Natural killer cell (primary cell): Measurements from ENCODE around the gene ATP1A4. TPM values are rescaled to one million over a fixed set of nuclear protein-coding genes. Genes with fewer than 3 reads are reported as not detected.

Experiments used
- ATAC-seq, 3 donors: fragments of 150-1000 bp in 2 of 3; fragments of 200-7000 bp in 1 of 3; cut with Tn5 transposase; 1 replicate in 1 of 3; 2 replicates in 2 of 3; pipeline ENCODE4 v1.10.0; 2021; ENCODE audit warnings: mild to moderate bottlenecking in 2 of 3, moderate library complexity in 2 of 3
- DNase-seq, 2 donors: peaks; one replicate each; pipeline versions ENCODE4 v3.0.0 to v3.0.0-alpha.2; 2013 to 2021; ENCODE audit warnings: mixed read lengths in 1 of 2
- H3K27ac ChIP-seq: one replicate; pipeline ENCODE4 v1.5.1; 2013; ENCODE audit warnings: mild to moderate bottlenecking, low read length
- H3K27me3 ChIP-seq: one replicate; pipeline ENCODE4 v1.6.1; 2013; ENCODE audit warnings: low read length; ENCODE audit not compliant: control insufficient read depth, insufficient read depth
- H3K36me3 ChIP-seq: one replicate; pipeline ENCODE4 v1.6.1; 2013; ENCODE audit warnings: low read length; ENCODE audit not compliant: control insufficient read depth, insufficient read depth
- H3K4me1 ChIP-seq: one replicate; pipeline ENCODE4 v1.6.1; 2013; ENCODE audit warnings: low read length; ENCODE audit not compliant: control insufficient read depth, insufficient read depth
- H3K4me3 ChIP-seq: one replicate; pipeline ENCODE4 v1.5.1; 2013; ENCODE audit warnings: low read length
- H3K9me3 ChIP-seq: one replicate; pipeline ENCODE4 v1.6.1; 2013; ENCODE audit warnings: low read length; ENCODE audit not compliant: control insufficient read depth, insufficient read depth
- H3K27ac Mint-ChIP-seq, 2 donors: one replicate each; pipeline ENCODE4 v1.8.0; 2022; ENCODE audit warnings: mild to moderate bottlenecking in 2 of 2, mixed read lengths in 2 of 2, moderate library complexity in 1 of 2
- H3K27me3 Mint-ChIP-seq, 2 donors: one replicate each; pipeline ENCODE4 v1.8.0; 2022; ENCODE audit warnings: low read depth in 2 of 2, mixed read lengths in 2 of 2
- H3K36me3 Mint-ChIP-seq: one replicate; pipeline ENCODE4 v1.8.0; 2022; ENCODE audit warnings: mixed read lengths
- H3K4me1 Mint-ChIP-seq, 2 donors: one replicate each; pipeline ENCODE4 v1.8.0; 2022; ENCODE audit warnings: mixed read lengths in 2 of 2
- H3K4me3 Mint-ChIP-seq: one replicate; pipeline ENCODE4 v1.8.0; 2022; ENCODE audit warnings: mild to moderate bottlenecking, moderate library complexity, mixed read lengths
- H3K9me3 Mint-ChIP-seq, 2 donors: one replicate each; pipeline ENCODE4 v1.8.0; 2022; ENCODE audit warnings: mixed read lengths in 2 of 2
- CTCF ChIP-seq: fragments of 200-600 bp; IDR thresholded peaks from one replicate; pipeline ENCODE4 v1.8.0; 2022; ENCODE audit warnings: antibody characterized with exemption
- WGBS: methylation state at CpG from one replicate; pipeline ENCODE4 v1.1.7; 2013; ENCODE audit warnings: missing lambda C conversion rate; ENCODE audit not compliant: insufficient coverage; 5-methylcytosine and 5-hydroxymethylcytosine counted together
- intact Hi-C: fragments of 100-400 bp; cut with micrococcal nuclease; formaldehyde crosslinking; loops from one replicate; pipeline ENCODE4 v1.14.2; 2022
- total RNA-seq, 4 donors: library from RNA; stranded (reverse); fragments of 120-200 nt in 1 of 4; gene quantifications; one replicate each; pipeline versions ENCODE4 v1.2.3 to v1.2.4, GENCODE V29; 2013 to 2022

Gene ATP1A4
- total RNA-seq, 3 donors from 2014 or later (not counting 1 experiment from before 2014, with no cell fraction given): not detected

- no peak for ATAC-seq
- Histone ChIP-seq H3K27me3 (peaks cover 3% of the 10 kb centered on the region), H3K4me1 (no peaks in the 10 kb centered on the region), H3K27ac (no peak overlapping the region), H3K9me3 (no peaks in the 10 kb centered on the region), H3K36me3 (no peaks in the 10 kb centered on the region), H3K4me3 (no peak overlapping the region)
- Mint-ChIP-seq H3K4me3 (no peak overlapping the region), H3K27ac (no peak overlapping the region), H3K4me1 (no peaks in the 10 kb centered on the region), H3K27me3 (peaks cover 0 to 24% of the 10 kb centered on the region in 2 donors), H3K9me3 (no peaks in the 10 kb centered on the region), H3K36me3 (no peaks in the 10 kb centered on the region)
- WGBS: 95% methylated on average over 3 of the region's 3 CpGs
- TF ChIP-seq CTCF: no peak
- DNase-seq: no peak
- intact Hi-C loops: no loop called here
Observed at GRCh38 chr1:160129558-160129957, 21.8 kb upstream of the ATP1A4 start.

- Histone ChIP-seq H3K4me1 (no peaks in the 10 kb centered on the region), H3K27me3 (peaks cover 3% of the 10 kb centered on the region), H3K9me3 (no peaks in the 10 kb centered on the region), H3K27ac (no peak overlapping the region), H3K36me3 (no peaks in the 10 kb centered on the region), H3K4me3 (no peak overlapping the region)
- Mint-ChIP-seq H3K36me3 (no peaks in the 10 kb centered on the region), H3K27ac (no peak overlapping the region), H3K9me3 (no peaks in the 10 kb centered on the region), H3K27me3 (peaks cover 0 to 27% of the 10 kb centered on the region in 2 donors), H3K4me1 (no peaks in the 10 kb centered on the region), H3K4me3 (no peak overlapping the region)
- DNase-seq (no peak), ATAC-seq (no peak)
- 80% methylated on average over 11 of the region's 11 CpGs for whole genome bisulfite sequencing
- TF ChIP-seq CTCF: no peak
- intact Hi-C loops: no loop called here
Observed at GRCh38 chr1:160129966-160130365, 21.4 kb upstream of the ATP1A4 start.

- Mint-ChIP-seq H3K4me1 (no peaks in the 10 kb centered on the region), H3K4me3 (no peak overlapping the region), H3K27me3 (peaks cover 0 to 30% of the 10 kb centered on the region in 2 donors), H3K9me3 (no peaks in the 10 kb centered on the region), H3K36me3 (no peaks in the 10 kb centered on the region), H3K27ac (no peak overlapping the region)
- Histone ChIP-seq H3K4me1 (no peaks in the 10 kb centered on the region), H3K27me3 (peaks cover 3% of the 10 kb centered on the region), H3K27ac (no peak overlapping the region), H3K36me3 (no peaks in the 10 kb centered on the region), H3K4me3 (no peak overlapping the region), H3K9me3 (no peaks in the 10 kb centered on the region)
- intact Hi-C loops: no loop called here
- ATAC-seq (no peak), DNase-seq (no peak)
- WGBS: 87% methylated on average over 5 of the region's 5 CpGs
- no peak for TF ChIP-seq CTCF
Observed at GRCh38 chr1:160130486-160130885, 20.9 kb upstream of the ATP1A4 start.

GRCh38 chr1:160130939-160131338 is 20.5 kb upstream of the ATP1A4 start:
- DNase-seq (no peak), ATAC-seq (no peak)
- Histone ChIP-seq H3K9me3 (no peaks in the 10 kb centered on the region), H3K4me3 (no peak overlapping the region), H3K27ac (no peak overlapping the region), H3K4me1 (no peaks in the 10 kb centered on the region), H3K27me3 (peaks cover 3% of the 10 kb centered on the region), H3K36me3 (no peaks in the 10 kb centered on the region)
- intact Hi-C loops: no loop called here
- Mint-ChIP-seq H3K27ac (no peak overlapping the region), H3K4me1 (no peaks in the 10 kb centered on the region), H3K27me3 (peaks cover 0 to 30% of the 10 kb centered on the region in 2 donors), H3K9me3 (no peaks in the 10 kb centered on the region), H3K36me3 (no peaks in the 10 kb centered on the region), H3K4me3 (no peak overlapping the region)
- WGBS: 88% methylated on average over 1 of the region's 1 CpG
- TF ChIP-seq CTCF: no peak
